Transverse colon (tissue), 4 donors: ENCODE measurements around the gene PDSS2. TPM values are rescaled to one million over a fixed set of nuclear protein-coding genes. Genes with fewer than 3 reads are reported as not detected.

Experiments used
- DNase-seq: peaks from one replicate; pipeline ENCODE4 v3.0.0-alpha.2; 2019
- H3K27ac ChIP-seq, 4 donors: fragments of 200-600 bp; sonication (generic); 2 replicates each; pipeline ENCODE4 v1.5.1; 2016 to 2018; ENCODE audit warnings: inconsistent platforms in 4 of 4
- H3K27me3 ChIP-seq: fragments of 200-600 bp; sonication (generic); 2 replicates; pipeline ENCODE4 v1.5.1; 2017; ENCODE audit warnings: inconsistent platforms
- H3K36me3 ChIP-seq, 4 donors: fragments of 200-600 bp; sonication (generic); 2 replicates each; pipeline ENCODE4 v1.5.1; 2017 to 2019; ENCODE audit warnings: inconsistent platforms in 4 of 4
- H3K4me1 ChIP-seq, 4 donors: fragments of 200-600 bp; sonication (generic); 2 replicates each; pipeline ENCODE4 v1.5.1; 2017 to 2020; ENCODE audit warnings: inconsistent platforms in 4 of 4
- H3K4me3 ChIP-seq, 4 donors: fragments of 200-600 bp; sonication (generic); 1 replicate in 1 of 4; 2 replicates in 3 of 4; pipeline versions ENCODE4 v1.5.1 to v1.6.1; 2017 to 2019; ENCODE audit warnings: inconsistent platforms in 4 of 4
- H3K9me3 ChIP-seq, 2 donors: fragments of 200-600 bp; sonication (generic); 2 replicates each; pipeline ENCODE4 v1.5.1; 2017 to 2019; ENCODE audit warnings: inconsistent platforms in 2 of 2
- EP300 ChIP-seq: sonication (generic); formaldehyde crosslinking; IDR thresholded peaks from one replicate; pipeline ENCODE4 v1.6.1; 2017; ENCODE audit warnings: antibody characterized with exemption, low read depth
- POLR2A ChIP-seq: fragments of 450-650 bp; IDR thresholded peaks from one replicate; pipeline ENCODE4 v1.6.1; 2016; ENCODE audit warnings: antibody characterized with exemption, mild to moderate bottlenecking, moderate library complexity
- POLR2AphosphoS5 ChIP-seq, 3 donors: sonication (generic); formaldehyde crosslinking; IDR thresholded peaks; one replicate each; pipeline ENCODE4 v1.6.1; 2016; ENCODE audit warnings: antibody characterized with exemption in 3 of 3
- WGBS, 2 donors: methylation state at CpG; one replicate each; pipeline ENCODE4 v1.1.5; 2018; ENCODE audit warnings: low coverage in 1 of 2; 5-methylcytosine and 5-hydroxymethylcytosine counted together
- in situ Hi-C, 4 donors: fragments of 200-750 bp; cut with MboI; loops; one replicate each; pipeline versions ENCODE4 v1.15.0 to v1.15.1; 2017; ENCODE audit warnings: low sequenced_read_pairs in 3 of 4, low pct_ligation_motif_present in 1 of 4, low pct_unique_long_range_greater_than_20kb in 1 of 4
- intact Hi-C: fragments of 100-400 bp; cut with DNase I; formaldehyde crosslinking; loops from one replicate; pipeline ENCODE4 v1.15.1; 2023; ENCODE audit warnings: low total_unique reads
- total RNA-seq, 4 donors: library from RNA; depleted of rRNA; stranded (reverse); fragments of >200 nt; gene quantifications; one replicate each; pipeline ENCODE4 v1.1.0, GENCODE V29; 2016
- TF ChIP-seq, protein P1 (sequence below), 5 experiments: fragments of 200-600 bp in 3 of 5; fragments of 450-650 bp in 2 of 5; sonication (generic) in 3 of 5; IDR thresholded peaks; 1 replicate in 2 of 5; 2 replicates in 3 of 5; pipeline ENCODE4 v1.5.1; 2016 to 2017; ENCODE audit warnings: antibody characterized with exemption in 5 of 5, inconsistent platforms in 3 of 5, mild to moderate bottlenecking in 2 of 5, moderate library complexity in 1 of 5

Gene PDSS2
- total RNA-seq, 4 donors from 2014 or later: 3.0 to 32.5 (median 15.6) TPM

DNA sequence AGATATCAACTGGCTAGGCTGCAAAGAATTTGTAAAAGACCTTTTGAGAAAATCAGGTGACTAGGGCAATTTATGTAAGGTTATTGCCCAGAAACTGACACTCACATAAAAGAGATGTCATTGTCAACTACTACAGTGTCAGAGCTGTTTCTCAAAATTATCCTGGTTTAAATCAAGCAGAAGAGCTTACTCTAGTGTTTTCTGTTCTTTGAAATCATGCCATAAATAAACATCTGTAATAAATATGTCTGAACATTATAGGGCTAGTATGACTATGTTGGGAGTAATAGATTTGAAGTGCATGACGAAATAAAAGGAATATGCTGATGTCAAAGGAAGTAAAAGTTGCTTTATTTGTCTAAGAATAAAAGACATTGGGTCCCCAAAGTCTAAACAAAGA, 11.0 kb upstream of the PDSS2 start:
- Histone ChIP-seq H3K4me3 (no peak overlapping the region), H3K27ac (no peak overlapping the region), H3K4me1 (no peaks in the 10 kb centered on the region), H3K36me3 (no peaks in the 10 kb centered on the region), H3K27me3 (peaks cover 7% of the 10 kb centered on the region), H3K9me3 (no peaks in the 10 kb centered on the region)
- DNase-seq: no peak
- in situ Hi-C loops: no loop called here
- intact Hi-C loops: no loop called here
- 85 to 88% methylated on average over 1 of the region's 1 CpG for WGBS, 2 donors
- TF ChIP-seq POLR2A (no peak), EP300 (no peak), POLR2AphosphoS5 (IDR thresholded peaks at IDR 0.05) (no peak)
- TF ChIP-seq, protein P1, sequence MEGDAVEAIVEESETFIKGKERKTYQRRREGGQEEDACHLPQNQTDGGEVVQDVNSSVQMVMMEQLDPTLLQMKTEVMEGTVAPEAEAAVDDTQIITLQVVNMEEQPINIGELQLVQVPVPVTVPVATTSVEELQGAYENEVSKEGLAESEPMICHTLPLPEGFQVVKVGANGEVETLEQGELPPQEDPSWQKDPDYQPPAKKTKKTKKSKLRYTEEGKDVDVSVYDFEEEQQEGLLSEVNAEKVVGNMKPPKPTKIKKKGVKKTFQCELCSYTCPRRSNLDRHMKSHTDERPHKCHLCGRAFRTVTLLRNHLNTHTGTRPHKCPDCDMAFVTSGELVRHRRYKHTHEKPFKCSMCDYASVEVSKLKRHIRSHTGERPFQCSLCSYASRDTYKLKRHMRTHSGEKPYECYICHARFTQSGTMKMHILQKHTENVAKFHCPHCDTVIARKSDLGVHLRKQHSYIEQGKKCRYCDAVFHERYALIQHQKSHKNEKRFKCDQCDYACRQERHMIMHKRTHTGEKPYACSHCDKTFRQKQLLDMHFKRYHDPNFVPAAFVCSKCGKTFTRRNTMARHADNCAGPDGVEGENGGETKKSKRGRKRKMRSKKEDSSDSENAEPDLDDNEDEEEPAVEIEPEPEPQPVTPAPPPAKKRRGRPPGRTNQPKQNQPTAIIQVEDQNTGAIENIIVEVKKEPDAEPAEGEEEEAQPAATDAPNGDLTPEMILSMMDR (IDR thresholded peaks at IDR 0.05): no peak

DNA sequence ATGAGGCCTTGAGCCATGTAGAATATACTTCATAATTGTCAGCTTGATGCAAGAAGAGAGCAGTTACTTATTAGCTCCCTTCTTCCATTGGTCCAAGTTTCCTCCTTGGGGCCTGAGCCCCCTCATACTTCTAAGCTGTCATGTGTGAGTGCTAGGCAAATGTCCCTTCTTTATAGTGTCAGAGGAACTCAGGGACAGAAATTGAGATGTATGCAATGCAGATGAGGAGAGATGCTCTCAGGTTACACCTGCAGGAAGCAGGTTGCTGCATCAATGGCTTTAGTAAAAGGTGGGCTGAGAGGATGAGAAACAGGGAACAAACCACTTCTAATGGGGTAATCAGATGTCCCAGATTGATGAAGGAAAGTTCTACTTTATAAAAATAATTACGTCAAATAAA, 6.7 kb upstream of the PDSS2 start:
- intact Hi-C loops: no loop called here
- TF ChIP-seq POLR2AphosphoS5 (IDR thresholded peaks at IDR 0.05) (no peak), EP300 (no peak), POLR2A (no peak)
- TF ChIP-seq, protein P1 (IDR thresholded peaks at IDR 0.05): no peak
- no peak overlapping the region for H3K4me3 ChIP-seq
- H3K9me3 ChIP-seq: no peaks in the 10 kb centered on the region
- WGBS, 2 donors: 83 to 86% methylated on average over 1 of the region's 1 CpG
- DNase-seq: no peak
- H3K27me3 ChIP-seq: no peaks in the 10 kb centered on the region
- no peaks in the 10 kb centered on the region for H3K4me1 ChIP-seq
- no peaks in the 10 kb centered on the region for H3K36me3 ChIP-seq
- in situ Hi-C loops: no loop called here
- H3K27ac ChIP-seq: no peak overlapping the region

DNA sequence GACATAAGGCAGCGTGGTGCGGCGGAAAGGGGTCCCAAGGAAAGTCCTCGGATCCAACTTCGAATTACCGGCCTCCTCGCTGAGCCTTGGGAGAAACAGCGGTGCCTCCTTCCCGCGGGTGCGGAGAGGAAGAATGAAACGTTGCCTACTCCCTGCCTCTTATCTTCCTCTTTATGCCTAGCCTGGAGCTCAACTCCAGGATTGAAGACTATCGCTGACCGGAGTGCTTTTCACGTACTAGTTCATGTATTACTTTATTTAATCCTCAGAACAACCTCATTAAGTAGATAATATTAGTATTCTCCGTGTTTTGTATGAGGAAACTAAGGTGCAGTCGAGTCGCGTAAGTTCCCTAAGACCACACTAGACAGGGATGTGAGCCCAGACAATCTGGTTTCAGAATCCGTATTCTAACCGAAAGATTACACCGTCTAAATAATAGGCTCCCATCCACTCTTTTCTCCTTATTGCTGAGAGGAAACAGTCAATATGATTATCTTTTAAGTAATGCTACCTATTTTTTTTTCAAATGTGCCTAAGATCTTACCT, 793 bp upstream of the PDSS2 start:
- intact Hi-C loops: no loop called here
- DNase-seq: no peak
- 36 to 56% methylated on average over 7 to 22 of the region's 22 CpGs for WGBS, 2 donors
- in situ Hi-C loops: no loop called here
- H3K27ac ChIP-seq: peak overlapping the region; percentile 87 to 91 (median 89)
- H3K4me3 ChIP-seq: peak overlapping the region; percentile 35 to 96 (median 82)
- no peaks in the 10 kb centered on the region for H3K27me3 ChIP-seq
- H3K4me1 ChIP-seq: peaks cover 0 to 16% (median 5%) of the 10 kb centered on the region in 4 donors
- H3K36me3 ChIP-seq: no peaks in the 10 kb centered on the region
- no peaks in the 10 kb centered on the region for H3K9me3 ChIP-seq
- TF ChIP-seq, protein P1 (IDR thresholded peaks at IDR 0.05): no peak
- TF ChIP-seq EP300 (no peak), POLR2A (no peak), POLR2AphosphoS5 (IDR thresholded peaks at IDR 0.05) (no peak)

DNA sequence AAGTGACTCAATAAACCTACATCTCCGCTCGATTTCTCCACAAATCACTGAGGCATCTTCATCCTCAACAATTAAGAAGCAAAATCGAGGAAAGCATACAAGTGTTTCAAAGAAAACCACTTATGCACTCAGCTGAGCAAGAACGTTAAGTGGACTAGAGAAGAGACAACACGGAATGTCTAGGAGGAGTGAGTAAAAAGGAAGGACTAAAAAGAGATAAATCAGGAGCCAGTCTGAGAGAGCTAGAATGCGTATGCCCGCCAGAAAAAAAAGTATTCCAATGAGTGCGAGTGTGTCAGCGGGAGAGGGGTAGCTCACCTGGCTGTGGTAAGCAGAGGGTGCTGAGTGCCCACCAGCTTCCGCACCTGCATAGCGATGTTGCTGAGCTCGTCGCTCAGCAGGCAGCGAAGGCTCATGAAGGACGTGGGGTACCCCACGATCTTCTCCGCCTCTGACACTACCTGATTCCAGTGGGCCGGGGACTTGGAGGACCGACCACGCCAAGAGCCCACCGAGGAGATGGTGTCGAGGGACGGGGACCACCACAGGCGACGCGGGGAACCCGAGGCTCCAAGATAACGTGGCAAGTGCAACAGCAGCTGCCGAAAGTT, 587 bp downstream of the PDSS2 start:
- no peaks in the 10 kb centered on the region for H3K36me3 ChIP-seq
- H3K9me3 ChIP-seq: no peaks in the 10 kb centered on the region
- in situ Hi-C loops (no loop called here), intact Hi-C loops (no loop called here)
- peak overlapping the region; percentile 75 to 96 (median 82) for H3K4me3 ChIP-seq
- H3K27me3 ChIP-seq: no peaks in the 10 kb centered on the region
- TF ChIP-seq, protein P1 (IDR thresholded peaks at IDR 0.05): no peak
- TF ChIP-seq POLR2AphosphoS5 (IDR thresholded peaks at IDR 0.05): no peak
- TF ChIP-seq POLR2A: no peak
- TF ChIP-seq EP300: no peak
- peak overlapping the region; percentile 87 to 91 (median 89) for H3K27ac ChIP-seq
- peak; percentile 25 for DNase-seq
- 1% methylated on average over 8 to 29 of the region's 29 CpGs for WGBS, 2 donors
- peaks cover 0 to 16% (median 5%) of the 10 kb centered on the region in 4 donors for H3K4me1 ChIP-seq
